SK-N-MC (cell line): Measurements from ENCODE around the gene COL4A1.

Source experiments
- DNase-seq: peaks from one replicate; pipeline ENCODE4 v3.0.0-alpha.2; 2011; ENCODE audit warnings: low read depth, low spot score
- H3K27ac ChIP-seq: fragments of 200-600 bp; sonication (generic); 2 replicates; pipeline ENCODE4 v1.5.1; 2016; ENCODE audit warnings: mixed run types
- H3K36me3 ChIP-seq: fragments of 200-600 bp; sonication (generic); 2 replicates; pipeline ENCODE4 v1.6.1; 2017; ENCODE audit warnings: antibody characterized with exemption, low read length, mixed read lengths; ENCODE audit not compliant: insufficient read depth
- H3K4me3 ChIP-seq: fragments of 200-600 bp; sonication (generic); 2 replicates; pipeline ENCODE4 v1.5.1; 2016
- H3K9ac ChIP-seq: fragments of 200-600 bp; sonication (generic); 2 replicates; pipeline ENCODE4 v1.8.0; 2017; ENCODE audit warnings: mixed run types, mixed read lengths; ENCODE audit not compliant: insufficient read length
- H3K9me3 ChIP-seq: fragments of 200-600 bp; sonication (generic); 2 replicates; pipeline ENCODE4 v1.6.1; 2017; ENCODE audit warnings: low read depth, mild to moderate bottlenecking, antibody characterized with exemption, low read length, moderate library complexity, mixed read lengths
- EZH2 ChIP-seq: fragments of 200-600 bp; sonication (generic); IDR thresholded peaks from one replicate; pipeline ENCODE4 v1.6.1; 2017; ENCODE audit warnings: antibody characterized with exemption
- FOXP2 ChIP-seq: optimal IDR thresholded peaks from 2 replicates; pipeline ENCODE3; 2011; ENCODE audit warnings: mild to moderate bottlenecking, moderate library complexity; ENCODE audit not compliant: insufficient read depth; ENCODE audit errors: extremely low read length, control extremely low read depth
- POLR2AphosphoS5 ChIP-seq: IDR thresholded peaks from 2 replicates; pipeline ENCODE4 v1.6.1; 2012; ENCODE audit warnings: mild to moderate bottlenecking, low read depth, low read length, borderline replicate concordance

Gene COL4A1

GRCh38 chr13:110283736-110284517 lies 23.0 kb downstream of the COL4A1 start:
- no peak overlapping the region for H3K27ac ChIP-seq
- TF ChIP-seq EZH2: no peak
- no peak for TF ChIP-seq FOXP2
- no peak for TF ChIP-seq POLR2AphosphoS5
- H3K9ac ChIP-seq: no peak overlapping the region
- DNase-seq: no peak
- no peak overlapping the region for H3K4me3 ChIP-seq
- H3K36me3 ChIP-seq: no peaks in the 10 kb centered on the region
- H3K9me3 ChIP-seq: no peaks in the 10 kb centered on the region

GRCh38 chr13:110282316-110282841 lies 24.6 kb downstream of the COL4A1 start:
- Histone ChIP-seq H3K27ac (no peak overlapping the region), H3K36me3 (no peaks in the 10 kb centered on the region), H3K9ac (no peak overlapping the region), H3K4me3 (no peak overlapping the region), H3K9me3 (no peaks in the 10 kb centered on the region)
- no peak for DNase-seq
- TF ChIP-seq POLR2AphosphoS5 (no peak), FOXP2 (no peak), EZH2 (no peak)

- no peak overlapping the region for H3K9ac ChIP-seq
- no peak overlapping the region for H3K4me3 ChIP-seq
- DNase-seq: no peak
- no peaks in the 10 kb centered on the region for H3K36me3 ChIP-seq
- H3K27ac ChIP-seq: no peak overlapping the region
- TF ChIP-seq FOXP2 (no peak), EZH2 (no peak), POLR2AphosphoS5 (no peak)
- no peaks in the 10 kb centered on the region for H3K9me3 ChIP-seq
Measured at GRCh38 chr13:110281736-110282135, 25.2 kb downstream of the COL4A1 start.

- Histone ChIP-seq H3K9me3 (no peaks in the 10 kb centered on the region), H3K4me3 (no peak overlapping the region), H3K9ac (no peak overlapping the region), H3K36me3 (no peaks in the 10 kb centered on the region), H3K27ac (no peak overlapping the region)
- TF ChIP-seq FOXP2 (no peak), EZH2 (no peak), POLR2AphosphoS5 (no peak)
- DNase-seq: no peak
Measured at GRCh38 chr13:110280985-110281688, 25.8 kb downstream of the COL4A1 start.

DNA sequence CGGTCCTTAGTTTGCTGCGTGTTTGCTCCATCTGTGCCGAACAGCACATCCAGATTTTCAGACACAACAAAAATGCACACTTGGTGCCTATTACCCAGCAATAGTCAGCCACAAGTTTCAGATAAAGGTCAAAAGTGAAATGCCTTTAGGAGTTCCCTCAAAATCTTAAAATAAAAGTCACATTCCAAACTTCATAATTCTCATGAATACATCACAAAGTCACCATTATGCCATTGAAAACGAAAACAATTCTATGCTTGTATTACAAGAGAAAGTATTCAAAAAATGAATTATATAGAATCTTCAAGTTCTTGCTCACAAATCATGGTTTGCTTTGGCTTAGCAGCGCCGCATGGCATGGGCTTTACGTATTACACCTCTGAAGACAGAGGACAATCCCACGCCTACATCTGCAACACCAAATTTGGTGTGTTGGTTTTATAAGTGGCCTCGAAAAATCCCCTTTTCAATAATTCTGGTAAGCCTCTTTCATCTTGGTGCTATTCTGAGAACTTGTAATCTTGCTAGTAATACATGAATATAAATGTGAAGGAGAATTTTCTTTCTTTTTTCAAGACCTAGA lies 26.6 kb downstream of the COL4A1 start:
- no peak for TF ChIP-seq FOXP2
- no peak for TF ChIP-seq POLR2AphosphoS5
- no peak for TF ChIP-seq EZH2

GRCh38 chr13:110279684-110280083 lies 27.3 kb downstream of the COL4A1 start:
- no peaks in the 10 kb centered on the region for H3K9me3 ChIP-seq
- H3K9ac ChIP-seq: no peak overlapping the region
- H3K27ac ChIP-seq: no peak overlapping the region
- TF ChIP-seq EZH2 (no peak), POLR2AphosphoS5 (no peak), FOXP2 (no peak)
- no peak for DNase-seq
- no peaks in the 10 kb centered on the region for H3K36me3 ChIP-seq
- no peak overlapping the region for H3K4me3 ChIP-seq

More for the DNA sequence above, 26.6 kb downstream of the COL4A1 start:
- H3K4me3 ChIP-seq: no peak overlapping the region
- no peaks in the 10 kb centered on the region for H3K9me3 ChIP-seq
- no peak overlapping the region for H3K27ac ChIP-seq
- no peak overlapping the region for H3K9ac ChIP-seq
- no peak for DNase-seq
- no peaks in the 10 kb centered on the region for H3K36me3 ChIP-seq

GRCh38 chr13:110278859-110279258 lies 28.1 kb downstream of the COL4A1 start:
- H3K36me3 ChIP-seq: no peaks in the 10 kb centered on the region

GRCh38 chr13:110277357-110277975 lies 29.5 kb downstream of the COL4A1 start:
- Histone ChIP-seq H3K27ac (no peak overlapping the region), H3K9ac (no peak overlapping the region), H3K36me3 (no peaks in the 10 kb centered on the region), H3K9me3 (no peaks in the 10 kb centered on the region), H3K4me3 (no peak overlapping the region)
- DNase-seq: no peak
- no peak for TF ChIP-seq FOXP2
- no peak for TF ChIP-seq EZH2
- TF ChIP-seq POLR2AphosphoS5: no peak

More at GRCh38 chr13:110278859-110279258, 28.1 kb downstream of the COL4A1 start:
- TF ChIP-seq FOXP2 (no peak), EZH2 (no peak), POLR2AphosphoS5 (no peak)
- DNase-seq: no peak
- no peak overlapping the region for H3K27ac ChIP-seq
- no peaks in the 10 kb centered on the region for H3K9me3 ChIP-seq
- no peak overlapping the region for H3K9ac ChIP-seq
- H3K4me3 ChIP-seq: no peak overlapping the region
